IMR-90 (cell line): Measurements from ENCODE around the gene TRPM3. TPM values are rescaled to one million over a fixed set of nuclear protein-coding genes. Genes with fewer than 3 reads are reported as not detected.

Source experiments
- ATAC-seq: fragments of 200-7000 bp; cut with Tn5 transposase; 2 replicates; pipeline ENCODE4 v1.9.1; 2020; ENCODE audit warnings: low read depth, mild to moderate bottlenecking, moderate library complexity
- BruUV-seq: library from RNA; stranded (reverse); fragments of 400-500 nt; replicated peaks from 2 replicates; lab custom pipeline; 2021; lab: Mats Ljungman, UMichigan
- CTCF ChIA-PET: fragments of 300-600 bp; formaldehyde crosslinking; extraction: SDS; loops from one replicate; lab custom pipeline; 2021; ENCODE audit warnings: antibody characterized with exemption; lab: Yijun Ruan, JAX
- POLR2A ChIA-PET: fragments of 300-600 bp; sonication (Branson Sonifier 250); formaldehyde crosslinking; loops from one replicate; lab custom pipeline; 2022; ENCODE audit warnings: antibody characterized with exemption; ENCODE audit not compliant: unreplicated experiment; lab: Charles Lee
- DNase-seq: peaks from one replicate; pipeline ENCODE4 v3.0.0; 2013
- H2AFZ ChIP-seq: replicated peaks from 2 replicates; pipeline ENCODE3; 2013; ENCODE audit warnings: low read length, mild to moderate bottlenecking; ENCODE audit not compliant: poor library complexity
- H2AK5ac ChIP-seq: 2 replicates; pipeline ENCODE4 v1.6.1; 2013; ENCODE audit warnings: low read depth, low read length, inconsistent platforms
- H2AK9ac ChIP-seq: replicated peaks from 2 replicates; pipeline ENCODE3; 2013; ENCODE audit warnings: mild to moderate bottlenecking, low read depth, low read length, moderate library complexity; ENCODE audit not compliant: poor library complexity
- H2BK120ac ChIP-seq: 2 replicates; pipeline ENCODE4 v1.6.1; 2013; ENCODE audit warnings: low read depth, low read length, inconsistent platforms
- H2BK15ac ChIP-seq: 3 replicates; pipeline ENCODE4 v1.6.1; 2013; ENCODE audit warnings: low read depth, low read length, inconsistent platforms
- H2BK20ac ChIP-seq: 2 replicates; pipeline ENCODE4 v1.6.1; 2013; ENCODE audit warnings: low read depth, mild to moderate bottlenecking, inconsistent platforms, low read length, moderate library complexity
- H2BK5ac ChIP-seq: 2 replicates; pipeline ENCODE4 v1.6.1; 2013; ENCODE audit warnings: mild to moderate bottlenecking, low read depth, low read length, inconsistent platforms; ENCODE audit not compliant: poor library complexity, severe bottlenecking
- H3K14ac ChIP-seq: replicated peaks from 2 replicates; pipeline ENCODE4 v1.6.1; 2013; ENCODE audit warnings: low read depth, low read length, inconsistent platforms
- H3K18ac ChIP-seq: 2 replicates; pipeline ENCODE4 v1.6.1; 2013; ENCODE audit warnings: low read depth, low read length, control low read depth
- H3K23ac ChIP-seq: 2 replicates; pipeline ENCODE4 v1.6.1; 2013; ENCODE audit warnings: low read depth, low read length, inconsistent platforms
- H3K27ac ChIP-seq: 2 replicates; pipeline ENCODE4 v1.5.1; 2013; ENCODE audit warnings: mild to moderate bottlenecking, control low read depth, low read length; ENCODE audit not compliant: insufficient read depth
- H3K27me3 ChIP-seq: 2 replicates; pipeline ENCODE4 v1.6.1; 2013; ENCODE audit warnings: low read length; ENCODE audit not compliant: control insufficient read depth, insufficient read depth
- H3K36me3 ChIP-seq: 2 replicates; pipeline ENCODE4 v1.6.1; 2013; ENCODE audit warnings: low read length, mixed read lengths; ENCODE audit not compliant: control insufficient read depth, insufficient read depth
- H3K4ac ChIP-seq: 2 replicates; pipeline ENCODE4 v1.6.1; 2013; ENCODE audit warnings: low read depth, low read length, inconsistent platforms
- H3K4me1 ChIP-seq: 2 replicates; pipeline ENCODE4 v1.6.1; 2013; ENCODE audit warnings: low read length, mixed read lengths; ENCODE audit not compliant: control insufficient read depth, insufficient read depth
- H3K4me2 ChIP-seq: 2 replicates; pipeline ENCODE4 v1.6.1; 2013; ENCODE audit warnings: low read depth, mild to moderate bottlenecking, control low read depth, low read length, moderate library complexity
- H3K4me3 ChIP-seq: 2 replicates; pipeline ENCODE4 v1.5.1; 2013; ENCODE audit warnings: low read depth, mild to moderate bottlenecking, control low read depth, low read length, moderate library complexity; ENCODE audit not compliant: insufficient read depth
- H3K56ac ChIP-seq: 2 replicates; pipeline ENCODE4 v1.6.1; 2013; ENCODE audit warnings: low read length, inconsistent platforms; ENCODE audit not compliant: insufficient read depth; ENCODE audit errors: extremely low read depth
- H3K79me1 ChIP-seq, 2 experiments: 2 replicates each; pipeline ENCODE4 v1.6.1; 2013; ENCODE audit warnings: low read length in 2 of 2, inconsistent platforms in 1 of 2, low read depth in 1 of 2
- H3K9ac ChIP-seq: 2 replicates; pipeline ENCODE4 v1.6.1; 2013; ENCODE audit warnings: low read depth, low read length, control low read depth
- H3K9me1 ChIP-seq: 2 replicates; pipeline ENCODE4 v1.6.1; 2013; ENCODE audit warnings: low read length, inconsistent platforms; ENCODE audit not compliant: insufficient read depth
- H3K9me3 ChIP-seq: 2 replicates; pipeline ENCODE4 v1.6.1; 2013; ENCODE audit warnings: low read length; ENCODE audit not compliant: control insufficient read depth, insufficient read depth
- H4K20me1 ChIP-seq: 2 replicates; pipeline ENCODE4 v1.6.1; 2013; ENCODE audit warnings: low read length, inconsistent platforms; ENCODE audit not compliant: insufficient read depth
- H4K5ac ChIP-seq: 2 replicates; pipeline ENCODE4 v1.6.1; 2013; ENCODE audit warnings: mild to moderate bottlenecking, low read depth, low read length, control low read depth
- H4K8ac ChIP-seq, 2 experiments: 2 replicates each; pipeline ENCODE4 v1.6.1; 2013; ENCODE audit warnings: low read depth in 2 of 2, low read length in 2 of 2, control low read depth in 1 of 2, inconsistent platforms in 1 of 2
- H4K91ac ChIP-seq: 2 replicates; pipeline ENCODE4 v1.6.1; 2013; ENCODE audit warnings: low read depth, low read length, inconsistent platforms; ENCODE audit not compliant: insufficient read depth
- BHLHE40 ChIP-seq: fragments of 150-350 bp; IDR thresholded peaks from 2 replicates; pipeline ENCODE4 v1.6.1; 2016; ENCODE audit warnings: mild to moderate bottlenecking, low read depth, low read length
- MXI1 ChIP-seq: IDR thresholded peaks from 2 replicates; pipeline ENCODE4 v1.6.1; 2012; ENCODE audit warnings: low read depth, mild to moderate bottlenecking, low read length, moderate library complexity, borderline replicate concordance
- RFX5 ChIP-seq: IDR thresholded peaks from 2 replicates; pipeline ENCODE4 v1.8.0; 2012; ENCODE audit warnings: low read depth, mild to moderate bottlenecking, low read length, moderate library complexity
- SMC3 ChIP-seq: fragments of 150-350 bp; IDR thresholded peaks from 2 replicates; pipeline ENCODE4 v1.6.1; 2016; ENCODE audit warnings: low read depth, mild to moderate bottlenecking, antibody characterized with exemption, low read length, moderate library complexity
- WGBS, 2 experiments: methylation state at CpG; one replicate each; pipeline versions ENCODE4 v1.1.5 to v1.1.7; 2013; ENCODE audit warnings: missing lambda C conversion rate in 2 of 2; ENCODE audit not compliant: insufficient read length in 1 of 2; ENCODE audit errors: extremely low coverage in 2 of 2; 5-methylcytosine and 5-hydroxymethylcytosine counted together
- dilution Hi-C: fragments of 300-500 bp; cut with HindIII; formaldehyde crosslinking; loops from one replicate; pipeline ENCODE4 v1.14.3; 2018; ENCODE audit warnings: low sequenced_read_pairs; ENCODE audit not compliant: unreplicated experiment
- in situ Hi-C: fragments of 300-500 bp; cut with MboI; formaldehyde crosslinking; loops from 3 replicates; pipeline ENCODE4 v1.14.3; 2019; ENCODE audit warnings: low sequenced_read_pairs, inconsistent platforms, mixed read lengths
- intact Hi-C: fragments of 100-400 bp; cut with micrococcal nuclease; formaldehyde crosslinking; loops from 2 replicates; pipeline ENCODE4 v1.10.0; 2022
- polyA plus RNA-seq, 3 experiments: library from polyadenylated mRNA; depleted of rRNA; stranded (reverse); fragments of >200 nt; gene quantifications; 2 replicates each; pipeline ENCODE4 v1.2.3, GENCODE V29; 2012; ENCODE audit warnings: low replicate concordance in 1 of 3
- total RNA-seq: library from RNA; depleted of rRNA; stranded (reverse); fragments of >200 nt; gene quantifications from 2 replicates; pipeline ENCODE4 v1.2.3, GENCODE V29; 2012
- TF ChIP-seq, protein P1 (sequence below): fragments of 150-350 bp; IDR thresholded peaks from 2 replicates; pipeline ENCODE4 v1.6.1; 2017; ENCODE audit warnings: mild to moderate bottlenecking, antibody characterized with exemption, low read length, low read depth

The TRPM3 gene
- total and polyA plus RNA-seq, 2 of the 4 experiments (the other 2 are of a cell fraction): not detected

DNA sequence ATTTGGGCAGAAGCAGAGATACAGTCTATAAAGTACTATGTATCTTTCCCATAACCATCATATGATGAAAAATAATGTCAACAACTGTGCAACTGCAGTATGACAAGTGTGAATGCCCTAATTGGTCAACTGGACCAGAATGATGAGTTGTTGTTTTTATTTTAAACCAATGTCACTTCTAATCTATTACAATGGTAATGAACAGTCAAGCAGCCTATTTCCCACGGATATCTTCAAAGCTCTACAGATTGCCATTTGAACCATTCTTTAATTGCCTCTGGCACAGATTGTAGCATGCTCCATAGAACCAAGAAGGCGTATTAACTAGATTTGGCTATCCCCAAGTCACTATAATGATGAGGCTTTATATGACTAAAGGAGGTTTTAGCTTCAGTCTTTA is 233.6 kb downstream of the TRPM3 start:
- in situ Hi-C loops: no loop called here
- no peak overlapping the region for H4K91ac ChIP-seq
- no peak overlapping the region for H4K8ac ChIP-seq
- H3K14ac ChIP-seq: no peak overlapping the region
- H3K9me1 ChIP-seq: no peaks in the 10 kb centered on the region
- H2BK15ac ChIP-seq: no peak overlapping the region
- peaks cover 6% of the 10 kb centered on the region for H3K27me3 ChIP-seq
- no peak overlapping the region for H2BK20ac ChIP-seq
- no peaks in the 10 kb centered on the region for H4K20me1 ChIP-seq
- H3K4me3 ChIP-seq: no peak overlapping the region
- CTCF ChIA-PET: no interaction called here
- H3K4me2 ChIP-seq: no peak overlapping the region
- H2BK5ac ChIP-seq: no peak overlapping the region
- no peaks in the 10 kb centered on the region for H3K36me3 ChIP-seq
- no peaks in the 10 kb centered on the region for H3K4me1 ChIP-seq
- no peak overlapping the region for H2AFZ ChIP-seq
- H2AK5ac ChIP-seq: no peak overlapping the region
- TF ChIP-seq SMC3 (no peak), MXI1 (no peak), BHLHE40 (no peak), RFX5 (no peak)
- TF ChIP-seq, protein P1, sequence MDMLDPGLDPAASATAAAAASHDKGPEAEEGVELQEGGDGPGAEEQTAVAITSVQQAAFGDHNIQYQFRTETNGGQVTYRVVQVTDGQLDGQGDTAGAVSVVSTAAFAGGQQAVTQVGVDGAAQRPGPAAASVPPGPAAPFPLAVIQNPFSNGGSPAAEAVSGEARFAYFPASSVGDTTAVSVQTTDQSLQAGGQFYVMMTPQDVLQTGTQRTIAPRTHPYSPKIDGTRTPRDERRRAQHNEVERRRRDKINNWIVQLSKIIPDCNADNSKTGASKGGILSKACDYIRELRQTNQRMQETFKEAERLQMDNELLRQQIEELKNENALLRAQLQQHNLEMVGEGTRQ: no peak
- H2BK120ac ChIP-seq: no peak overlapping the region
- H3K9me3 ChIP-seq: no peaks in the 10 kb centered on the region
- H3K56ac ChIP-seq: no peak overlapping the region
- H3K23ac ChIP-seq: no peak overlapping the region
- no peak overlapping the region for H2AK9ac ChIP-seq
- WGBS, 2 experiments: no CpG with 5 or more reads among the region's 2 CpGs
- POLR2A ChIA-PET: no interaction called here
- no peak overlapping the region for H3K9ac ChIP-seq
- no peaks in the 10 kb centered on the region for H3K79me1 ChIP-seq
- ATAC-seq (no peak), DNase-seq (no peak)
- H3K18ac ChIP-seq: no peak overlapping the region
- BruUV-seq: no TSS peak
- no peak overlapping the region for H4K5ac ChIP-seq
- no peak overlapping the region for H3K4ac ChIP-seq
- dilution Hi-C loops: no loop called here
- intact Hi-C loops: no loop called here
- H3K27ac ChIP-seq: no peak overlapping the region
